Measurements from ENCODE around the gene ELK4. TPM values are rescaled to one million over a fixed set of nuclear protein-coding genes. Genes with fewer than 3 reads are reported as not detected.

Gene ELK4
- total RNA-seq, 1 donor from 2014 or later = 37.2 TPM

GRCh38 chr1:205569411-205570172 is 62.2 kb downstream of the ELK4 start:
- Mint-ChIP-seq H3K9me3 (ENCODE audit: low read depth) (no peaks in the 10 kb centered on the region), H3K27me3 (ENCODE audit: low read depth) (peaks cover 70% of the 10 kb centered on the region), H3K4me3 (ENCODE audit: unreplicated experiment) (no peak overlapping the region), H3K27ac (ENCODE audit: unreplicated experiment) (no peak overlapping the region), H3K4me1 (ENCODE audit: low read depth) (peaks cover 3% of the 10 kb centered on the region), H3K36me3 (ENCODE audit: low read depth) (no peaks in the 10 kb centered on the region)
- DNase-seq (ENCODE audit: low spot score) = peak; percentile 88
- TF ChIP-seq CTCF (IDR thresholded peaks at IDR 0.05) = no peak

GRCh38 chr1:205568469-205569361 is 63.1 kb downstream of the ELK4 start:
- peaks cover 3% of the 10 kb centered on the region for H3K4me1 Mint-ChIP-seq (ENCODE audit: low read depth)
- no peaks in the 10 kb centered on the region for H3K9me3 Mint-ChIP-seq (ENCODE audit: low read depth)
- H3K4me3 Mint-ChIP-seq (ENCODE audit: unreplicated experiment) = peak overlapping the region; percentile 44
- H3K27me3 Mint-ChIP-seq (ENCODE audit: low read depth) = peaks cover 72% of the 10 kb centered on the region
- TF ChIP-seq CTCF (IDR thresholded peaks at IDR 0.05) = peak; percentile 30
- H3K36me3 Mint-ChIP-seq (ENCODE audit: low read depth) = no peaks in the 10 kb centered on the region
- no peak overlapping the region for H3K27ac Mint-ChIP-seq (ENCODE audit: unreplicated experiment)
- peak; percentile 65 for DNase-seq (ENCODE audit: low spot score)

GRCh38 chr1:205568135-205568468 is 63.7 kb downstream of the ELK4 start:
- no peak overlapping the region for H3K4me3 Mint-ChIP-seq (ENCODE audit: unreplicated experiment)
- H3K36me3 Mint-ChIP-seq (ENCODE audit: low read depth) = no peaks in the 10 kb centered on the region
- peaks cover 73% of the 10 kb centered on the region for H3K27me3 Mint-ChIP-seq (ENCODE audit: low read depth)
- peaks cover 3% of the 10 kb centered on the region for H3K4me1 Mint-ChIP-seq (ENCODE audit: low read depth)
- no peak for DNase-seq (ENCODE audit: low spot score)
- H3K27ac Mint-ChIP-seq (ENCODE audit: unreplicated experiment) = no peak overlapping the region
- no peaks in the 10 kb centered on the region for H3K9me3 Mint-ChIP-seq (ENCODE audit: low read depth)
- TF ChIP-seq CTCF (IDR thresholded peaks at IDR 0.05) = no peak

- peaks cover 74% of the 10 kb centered on the region for H3K27me3 Mint-ChIP-seq (ENCODE audit: low read depth)
- H3K27ac Mint-ChIP-seq (ENCODE audit: unreplicated experiment) = no peak overlapping the region
- H3K4me1 Mint-ChIP-seq (ENCODE audit: low read depth) = peaks cover 3% of the 10 kb centered on the region
- peak; percentile 59 for DNase-seq (ENCODE audit: low spot score)
- TF ChIP-seq CTCF (IDR thresholded peaks at IDR 0.05) = no peak
- H3K36me3 Mint-ChIP-seq (ENCODE audit: low read depth) = no peaks in the 10 kb centered on the region
- H3K9me3 Mint-ChIP-seq (ENCODE audit: low read depth) = no peaks in the 10 kb centered on the region
- no peak overlapping the region for H3K4me3 Mint-ChIP-seq (ENCODE audit: unreplicated experiment)
Observed at GRCh38 chr1:205567716-205568115, 64.1 kb downstream of the ELK4 start.

GRCh38 chr1:205565799-205566198 is 66.0 kb downstream of the ELK4 start:
- H3K27me3 Mint-ChIP-seq (ENCODE audit: low read depth) = peaks cover 68% of the 10 kb centered on the region
- H3K27ac Mint-ChIP-seq (ENCODE audit: unreplicated experiment) = no peak overlapping the region

More at GRCh38 chr1:205565799-205566198, 66.0 kb downstream of the ELK4 start:
- Mint-ChIP-seq H3K9me3 (ENCODE audit: low read depth) (peaks cover 14% of the 10 kb centered on the region), H3K4me3 (ENCODE audit: unreplicated experiment) (no peak overlapping the region), H3K36me3 (ENCODE audit: low read depth) (peaks cover 3% of the 10 kb centered on the region), H3K4me1 (ENCODE audit: low read depth) (peaks cover 3% of the 10 kb centered on the region)
- DNase-seq (ENCODE audit: low spot score) = no peak
- no peak for TF ChIP-seq CTCF (IDR thresholded peaks at IDR 0.05)
